BLaER1 (cell line): Measurements from ENCODE around the gene CAPZA3.
"Not testable (repeated sequence)": the region's sequence is repeated elsewhere in the genome, so short reads cannot be mapped to it uniquely, and the experiment has no call there.

Source experiments
- H3K27ac ChIP-seq: shearing (Covaris generic); formaldehyde crosslinking; 2 replicates; pipeline ENCODE4 v1.8.1; 2022
- H3K27me3 ChIP-seq: shearing (Covaris generic); formaldehyde crosslinking; 2 replicates; pipeline ENCODE4 v1.8.1; 2022
- H3K36me3 ChIP-seq: shearing (Covaris generic); formaldehyde crosslinking; 2 replicates; pipeline ENCODE4 v1.8.1; 2022
- H3K4me1 ChIP-seq: shearing (Covaris generic); formaldehyde crosslinking; 2 replicates; pipeline ENCODE4 v1.8.1; 2022
- H3K4me2 ChIP-seq: shearing (Covaris generic); formaldehyde crosslinking; 2 replicates; pipeline ENCODE4 v1.8.1; 2022
- H3K4me3 ChIP-seq: shearing (Covaris generic); formaldehyde crosslinking; 2 replicates; pipeline ENCODE4 v1.8.1; 2022
- H3K9ac ChIP-seq: shearing (Covaris generic); formaldehyde crosslinking; 2 replicates; pipeline ENCODE4 v1.8.1; 2022
- H3K9me3 ChIP-seq: shearing (Covaris generic); formaldehyde crosslinking; 2 replicates; pipeline ENCODE4 v1.8.1; 2022
- H4K20me1 ChIP-seq: shearing (Covaris generic); formaldehyde crosslinking; 2 replicates; pipeline ENCODE4 v1.8.1; 2022
- Cebpa-rat ChIP-seq: shearing (Covaris generic); IDR thresholded peaks from 2 replicates; pipeline ENCODE4 v1.8.1; 2022

The CAPZA3 gene

GRCh38 chr12:18737819-18738218 lies at the start of gene CAPZA3, which contains the start of gene PLCZ1:
CAPZA3 (plus strand) TSS chr12:18738119; CDS start chr12:18738269, 150 bp downstream.
PLCZ1 (minus strand) TSS chr12:18738012; CDS start chr12:18737371, 641 bp downstream.
- no peak for TF ChIP-seq Cebpa-rat
- H3K4me1 ChIP-seq = no peaks in the 10 kb centered on the region
- no peaks in the 10 kb centered on the region for H3K27me3 ChIP-seq

GRCh38 chr12:18689771-18690170 lies 48.1 kb upstream of the CAPZA3 start:
- no peaks in the 10 kb centered on the region for H3K36me3 ChIP-seq
- no peak for TF ChIP-seq Cebpa-rat
- H3K4me1 ChIP-seq = no peaks in the 10 kb centered on the region
- no peak overlapping the region for H3K9ac ChIP-seq
- H3K27ac ChIP-seq = no peak overlapping the region
- no peaks in the 10 kb centered on the region for H3K9me3 ChIP-seq
- H4K20me1 ChIP-seq = no peaks in the 10 kb centered on the region
- H3K27me3 ChIP-seq = no peaks in the 10 kb centered on the region
- H3K4me3 ChIP-seq = no peak overlapping the region
- H3K4me2 ChIP-seq = no peak overlapping the region

More at GRCh38 chr12:18737819-18738218, at the start of gene CAPZA3, which contains the start of gene PLCZ1:
- H3K27ac ChIP-seq = no peak within 1 kb of the TSS
- no peak within 1 kb of the TSS for H3K4me2 ChIP-seq
- H3K9ac ChIP-seq = no peak within 1 kb of the TSS
- no peaks in the 10 kb centered on the region for H3K36me3 ChIP-seq
- H3K9me3 ChIP-seq = no peaks in the 10 kb centered on the region
- no peaks in the 10 kb centered on the region for H4K20me1 ChIP-seq
- H3K4me3 ChIP-seq = no peak within 1 kb of the TSS

- H3K4me3 ChIP-seq = no peak overlapping the region
Measured at GRCh38 chr12:18690653-18691052, 47.3 kb upstream of the CAPZA3 start.

GRCh38 chr12:18693986-18694385 lies 43.9 kb upstream of the CAPZA3 start:
- not testable (repeated sequence) for H3K36me3 ChIP-seq, H3K27ac ChIP-seq, H3K4me2 ChIP-seq, H3K9me3 ChIP-seq, H4K20me1 ChIP-seq, H3K9ac ChIP-seq, H3K4me3 ChIP-seq, H3K27me3 ChIP-seq, H3K4me1 ChIP-seq

More at GRCh38 chr12:18690653-18691052, 47.3 kb upstream of the CAPZA3 start:
- H4K20me1 ChIP-seq = no peaks in the 10 kb centered on the region
- no peak overlapping the region for H3K4me2 ChIP-seq
- no peaks in the 10 kb centered on the region for H3K27me3 ChIP-seq
- TF ChIP-seq Cebpa-rat = no peak
- H3K9ac ChIP-seq = no peak overlapping the region
- no peaks in the 10 kb centered on the region for H3K9me3 ChIP-seq
- H3K27ac ChIP-seq = no peak overlapping the region
- H3K36me3 ChIP-seq = no peaks in the 10 kb centered on the region
- H3K4me1 ChIP-seq = no peaks in the 10 kb centered on the region

- no peak overlapping the region for H3K9ac ChIP-seq
Measured at GRCh38 chr12:18696971-18697602, 40.8 kb upstream of the CAPZA3 start.

GRCh38 chr12:18700271-18700670 lies 37.6 kb upstream of the CAPZA3 start:
- Histone ChIP-seq H3K4me1 (no peaks in the 10 kb centered on the region), H3K4me2 (no peak overlapping the region), H3K9ac (no peak overlapping the region), H3K9me3 (no peaks in the 10 kb centered on the region), H3K4me3 (no peak overlapping the region), H3K36me3 (no peaks in the 10 kb centered on the region), H3K27me3 (no peaks in the 10 kb centered on the region), H3K27ac (no peak overlapping the region), H4K20me1 (no peaks in the 10 kb centered on the region)
- no peak for TF ChIP-seq Cebpa-rat

More at GRCh38 chr12:18696971-18697602, 40.8 kb upstream of the CAPZA3 start:
- H3K27me3 ChIP-seq = no peaks in the 10 kb centered on the region
- no peak overlapping the region for H3K4me2 ChIP-seq
- no peaks in the 10 kb centered on the region for H3K9me3 ChIP-seq
- no peaks in the 10 kb centered on the region for H3K4me1 ChIP-seq
- no peak overlapping the region for H3K27ac ChIP-seq
- no peaks in the 10 kb centered on the region for H3K36me3 ChIP-seq
- no peak for TF ChIP-seq Cebpa-rat
- no peak overlapping the region for H3K4me3 ChIP-seq
- H4K20me1 ChIP-seq = no peaks in the 10 kb centered on the region

- no peaks in the 10 kb centered on the region for H3K4me1 ChIP-seq
- H3K9ac ChIP-seq = no peak overlapping the region
- H3K27ac ChIP-seq = no peak overlapping the region
- no peaks in the 10 kb centered on the region for H3K27me3 ChIP-seq
- H3K9me3 ChIP-seq = no peaks in the 10 kb centered on the region
- H3K4me3 ChIP-seq = no peak overlapping the region
- no peak for TF ChIP-seq Cebpa-rat
- H3K4me2 ChIP-seq = no peak overlapping the region
- no peaks in the 10 kb centered on the region for H3K36me3 ChIP-seq
- no peaks in the 10 kb centered on the region for H4K20me1 ChIP-seq
Measured at GRCh38 chr12:18703321-18703720, 34.6 kb upstream of the CAPZA3 start.

- H3K9me3 ChIP-seq = no peaks in the 10 kb centered on the region
- H3K4me2 ChIP-seq = no peak overlapping the region
- no peaks in the 10 kb centered on the region for H4K20me1 ChIP-seq
- no peak overlapping the region for H3K4me3 ChIP-seq
- no peaks in the 10 kb centered on the region for H3K4me1 ChIP-seq
- no peak for TF ChIP-seq Cebpa-rat
- no peaks in the 10 kb centered on the region for H3K27me3 ChIP-seq
- H3K9ac ChIP-seq = no peak overlapping the region
- no peak overlapping the region for H3K27ac ChIP-seq
- no peaks in the 10 kb centered on the region for H3K36me3 ChIP-seq
Measured at GRCh38 chr12:18703911-18704310, 34.0 kb upstream of the CAPZA3 start.

- no peaks in the 10 kb centered on the region for H3K9me3 ChIP-seq
- H3K4me2 ChIP-seq = no peak overlapping the region
- H3K36me3 ChIP-seq = no peaks in the 10 kb centered on the region
- no peak overlapping the region for H3K4me3 ChIP-seq
- H4K20me1 ChIP-seq = no peaks in the 10 kb centered on the region
- no peak overlapping the region for H3K9ac ChIP-seq
- no peak overlapping the region for H3K27ac ChIP-seq
- H3K4me1 ChIP-seq = no peaks in the 10 kb centered on the region
- H3K27me3 ChIP-seq = no peaks in the 10 kb centered on the region
- no peak for TF ChIP-seq Cebpa-rat
Measured at GRCh38 chr12:18706798-18707197, 31.1 kb upstream of the CAPZA3 start.

- no peak overlapping the region for H3K4me2 ChIP-seq
- TF ChIP-seq Cebpa-rat = no peak
- H3K36me3 ChIP-seq = no peaks in the 10 kb centered on the region
- H3K9me3 ChIP-seq = no peaks in the 10 kb centered on the region
- no peaks in the 10 kb centered on the region for H4K20me1 ChIP-seq
- H3K27me3 ChIP-seq = no peaks in the 10 kb centered on the region
- H3K4me3 ChIP-seq = no peak overlapping the region
- no peak overlapping the region for H3K9ac ChIP-seq
- no peaks in the 10 kb centered on the region for H3K4me1 ChIP-seq
- H3K27ac ChIP-seq = no peak overlapping the region
Measured at GRCh38 chr12:18716236-18716635, 21.7 kb upstream of the CAPZA3 start.

- Histone ChIP-seq H3K36me3 (no peaks in the 10 kb centered on the region), H3K4me1 (no peaks in the 10 kb centered on the region), H3K9ac (no peak overlapping the region), H3K27ac (no peak overlapping the region), H3K4me2 (no peak overlapping the region), H3K4me3 (no peak overlapping the region), H4K20me1 (no peaks in the 10 kb centered on the region), H3K27me3 (no peaks in the 10 kb centered on the region), H3K9me3 (no peaks in the 10 kb centered on the region)
- no peak for TF ChIP-seq Cebpa-rat
Measured at GRCh38 chr12:18718462-18718861, 19.5 kb upstream of the CAPZA3 start.
